ENCODE results near the gene TTI1.

GRCh38 chr20:38046572-38046971, 13.3 kb upstream of the TTI1 start:
- TF ChIP-seq CTCF (IDR thresholded peaks at IDR 0.05) = no peak
- TF ChIP-seq ZFX (IDR thresholded peaks at IDR 0.05; ENCODE audit: borderline replicate concordance) = no peak

All from 22Rv1 (cell line).